Activated CD8-positive, alpha-beta memory T cell treated with anti-CD3 and anti-CD28 coated beads for 36 hours (primary cell): Measurements from ENCODE around the gene TTC23L. TPM values are rescaled to one million over a fixed set of nuclear protein-coding genes. Genes with fewer than 3 reads are reported as not detected.

Source experiments
- CTCF ChIA-PET: fragments of 350-600 bp; sonication (Branson Sonifier 250); formaldehyde crosslinking; loops from one replicate; lab custom pipeline; 2021; ENCODE audit warnings: antibody characterized with exemption; lab: Charles Lee
- POLR2A ChIA-PET: fragments of 350-600 bp; sonication (Branson Sonifier 250); formaldehyde crosslinking; loops from one replicate; lab custom pipeline; 2021; ENCODE audit warnings: antibody characterized with exemption; lab: Charles Lee
- total RNA-seq, 2 experiments: library from RNA; stranded (reverse); gene quantifications; one replicate each; pipeline ENCODE4 v1.2.3, GENCODE V29; 2021

Gene TTC23L
- total RNA-seq, 2 experiments from 2014 or later: 0.25 to 0.57 TPM

GRCh38 chr5:34831303-34831702, 7.7 kb upstream of the TTC23L start:
- POLR2A ChIA-PET: no interaction called here
- CTCF ChIA-PET: no interaction called here

- ChIA-PET POLR2A (no interaction called here), CTCF (no interaction called here)
Measured at GRCh38 chr5:34832568-34832967, 6.4 kb upstream of the TTC23L start.

GRCh38 chr5:34833090-34833489, 5.9 kb upstream of the TTC23L start:
- ChIA-PET POLR2A (no interaction called here), CTCF (no interaction called here)

- ChIA-PET POLR2A (no interaction called here), CTCF (no interaction called here)
Measured at GRCh38 chr5:34833976-34834793, 4.8 kb upstream of the TTC23L start.

- POLR2A ChIA-PET: no interaction called here
- CTCF ChIA-PET: no interaction called here
Measured at GRCh38 chr5:34834794-34835089, 4.2 kb upstream of the TTC23L start.

- CTCF ChIA-PET: no interaction called here
- POLR2A ChIA-PET: no interaction called here
Measured at GRCh38 chr5:34835664-34836063, 3.3 kb upstream of the TTC23L start.

- CTCF ChIA-PET: no interaction called here
- POLR2A ChIA-PET: no interaction called here
Measured at GRCh38 chr5:34841816-34842215, 2.9 kb downstream of the TTC23L start.

GRCh38 chr5:34842554-34842953, 3.6 kb downstream of the TTC23L start:
- POLR2A ChIA-PET: no interaction called here

GRCh38 chr5:34843497-34843896, 4.5 kb downstream of the TTC23L start:
- CTCF ChIA-PET: no interaction called here

More at GRCh38 chr5:34842554-34842953, 3.6 kb downstream of the TTC23L start:
- CTCF ChIA-PET: no interaction called here

GRCh38 chr5:34844106-34844505, 5.1 kb downstream of the TTC23L start:
- POLR2A ChIA-PET: no interaction called here

More at GRCh38 chr5:34843497-34843896, 4.5 kb downstream of the TTC23L start:
- POLR2A ChIA-PET: no interaction called here

GRCh38 chr5:34844999-34845398, 6.0 kb downstream of the TTC23L start:
- POLR2A ChIA-PET: no interaction called here
- CTCF ChIA-PET: no interaction called here

More at GRCh38 chr5:34844106-34844505, 5.1 kb downstream of the TTC23L start:
- CTCF ChIA-PET: no interaction called here

GRCh38 chr5:34847056-34847455, 8.1 kb downstream of the TTC23L start:
- ChIA-PET POLR2A (interaction anchor here (0.6 kb wide), 1 partner anchor 489 kb away, joined by 3 read pairs; no protein-coding TSS in a partner anchor), CTCF (no interaction called here)

- POLR2A ChIA-PET: interaction anchor here (0.6 kb wide), 1 partner anchor 489 kb away, joined by 3 read pairs; no protein-coding TSS in a partner anchor
- CTCF ChIA-PET: no interaction called here
Measured at GRCh38 chr5:34847552-34847951, 8.6 kb downstream of the TTC23L start.

GRCh38 chr5:34848230-34848629, 9.3 kb downstream of the TTC23L start:
- POLR2A ChIA-PET: no interaction called here
- CTCF ChIA-PET: interaction anchor here (1.1 kb wide), 1 partner anchor 11 kb away, joined by 3 read pairs; no protein-coding TSS in a partner anchor

- ChIA-PET POLR2A (no interaction called here), CTCF (no interaction called here)
Measured at GRCh38 chr5:34849253-34849652, 10.3 kb downstream of the TTC23L start.

- CTCF ChIA-PET: no interaction called here
- POLR2A ChIA-PET: no interaction called here
Measured at GRCh38 chr5:34854459-34855174, 15.7 kb downstream of the TTC23L start.

GRCh38 chr5:34857161-34857560, 18.2 kb downstream of the TTC23L start:
- ChIA-PET CTCF (no interaction called here), POLR2A (no interaction called here)

GRCh38 chr5:34857894-34858293, 18.9 kb downstream of the TTC23L start:
- CTCF ChIA-PET: no interaction called here
- POLR2A ChIA-PET: no interaction called here

- CTCF ChIA-PET: no interaction called here
Measured at GRCh38 chr5:34858790-34859189, 19.8 kb downstream of the TTC23L start.

GRCh38 chr5:34859253-34859652, 20.3 kb downstream of the TTC23L start:
- POLR2A ChIA-PET: no interaction called here

More at GRCh38 chr5:34858790-34859189, 19.8 kb downstream of the TTC23L start:
- POLR2A ChIA-PET: no interaction called here

GRCh38 chr5:34863946-34864345, 25.0 kb downstream of the TTC23L start:
- ChIA-PET CTCF (no interaction called here), POLR2A (no interaction called here)

More at GRCh38 chr5:34859253-34859652, 20.3 kb downstream of the TTC23L start:
- CTCF ChIA-PET: no interaction called here
